ENCODE data around the gene LCA5. TPM values are rescaled to one million over a fixed set of nuclear protein-coding genes. Genes with fewer than 3 reads are reported as not detected.

The LCA5 gene
- total RNA-seq, 4 donors from 2014 or later = 0.37 to 2.2 (median 1.6) TPM; not detected in 1

- TF ChIP-seq EP300 (IDR thresholded peaks at IDR 0.05; ENCODE audit: low read depth) (no peak), POLR2A (IDR thresholded peaks at IDR 0.05) (no peak), CTCF (IDR thresholded peaks at IDR 0.05) (no peak), POLR2AphosphoS5 (IDR thresholded peaks at IDR 0.05) (no peak)
- in situ Hi-C loops (cut with MboI; ENCODE audit: low pct_ligation_motif_present in 1 of 4, low pct_unique_long_range_greater_than_20kb in 1 of 4, low sequenced_read_pairs in 3 of 4) (no loop called here), intact Hi-C loops (cut with DNase I; ENCODE audit: low total_unique reads) (no loop called here)
- Histone ChIP-seq H3K4me3 (peak overlapping the region in 2 of 4 donors; percentile 8 to 10), H3K36me3 (no peaks in the 10 kb centered on the region), H3K9me3 (no peaks in the 10 kb centered on the region), H3K4me1 (peaks cover 8 to 28% (median 13%) of the 10 kb centered on the region in 4 donors), H3K27ac (peak overlapping the region; percentile 54 to 78 (median 68)), H3K27me3 (no peaks in the 10 kb centered on the region)
- no peak for DNase-seq
- WGBS, 2 donors (ENCODE audit: low coverage in 1 of 2) = 59 to 62% methylated on average over 2 of the region's 2 CpGs
Measured at GRCh38 chr6:79544299-79544927, 7.2 kb upstream of the LCA5 start.

- no peak for DNase-seq
- Histone ChIP-seq H3K4me3 (no peak overlapping the region), H3K36me3 (no peaks in the 10 kb centered on the region), H3K4me1 (peaks cover 8 to 28% (median 13%) of the 10 kb centered on the region in 4 donors), H3K27me3 (no peaks in the 10 kb centered on the region), H3K27ac (peak overlapping the region; percentile 54 to 78 (median 68)), H3K9me3 (no peaks in the 10 kb centered on the region)
- intact Hi-C loops (cut with DNase I; ENCODE audit: low total_unique reads) = no loop called here
- 88 to 100% methylated on average over 1 of the region's 1 CpG for WGBS, 2 donors (ENCODE audit: low coverage in 1 of 2)
- no peak for TF ChIP-seq EP300 (IDR thresholded peaks at IDR 0.05; ENCODE audit: low read depth)
- in situ Hi-C loops (cut with MboI; ENCODE audit: low pct_ligation_motif_present in 1 of 4, low pct_unique_long_range_greater_than_20kb in 1 of 4, low sequenced_read_pairs in 3 of 4) = no loop called here
Measured at GRCh38 chr6:79543886-79544285, 6.7 kb upstream of the LCA5 start.

GRCh38 chr6:79543411-79543810 lies 6.2 kb upstream of the LCA5 start:
- intact Hi-C loops (cut with DNase I; ENCODE audit: low total_unique reads) = no loop called here
- no peaks in the 10 kb centered on the region for H3K9me3 ChIP-seq
- H3K27me3 ChIP-seq = no peaks in the 10 kb centered on the region
- peaks cover 8 to 28% (median 13%) of the 10 kb centered on the region in 4 donors for H3K4me1 ChIP-seq
- in situ Hi-C loops (cut with MboI; ENCODE audit: low pct_ligation_motif_present in 1 of 4, low pct_unique_long_range_greater_than_20kb in 1 of 4, low sequenced_read_pairs in 3 of 4) = no loop called here
- TF ChIP-seq EP300 (IDR thresholded peaks at IDR 0.05; ENCODE audit: low read depth) (no peak), POLR2A (IDR thresholded peaks at IDR 0.05) (no peak), POLR2AphosphoS5 (IDR thresholded peaks at IDR 0.05) (no peak), CTCF (IDR thresholded peaks at IDR 0.05) (no peak)
- peak overlapping the region in 3 of 4 donors; percentile 54 to 78 (median 59) for H3K27ac ChIP-seq
- no peak for DNase-seq
- WGBS, 2 donors (ENCODE audit: low coverage in 1 of 2) = 85 to 100% methylated on average over 1 of the region's 1 CpG
- no peak overlapping the region for H3K4me3 ChIP-seq
- H3K36me3 ChIP-seq = no peaks in the 10 kb centered on the region

- DNase-seq = no peak
- Histone ChIP-seq H3K36me3 (no peaks in the 10 kb centered on the region), H3K4me3 (peak overlapping the region in 3 of 4 donors; percentile 69 to 84 (median 83)), H3K27me3 (no peaks in the 10 kb centered on the region), H3K4me1 (peaks cover 0 to 8% (median 5%) of the 10 kb centered on the region in 4 donors), H3K27ac (peak overlapping the region; percentile 87 to 93 (median 90)), H3K9me3 (no peaks in the 10 kb centered on the region)
- WGBS, 2 donors (ENCODE audit: low coverage in 1 of 2) = 30 to 64% methylated on average over 14 of the region's 14 CpGs
- TF ChIP-seq POLR2AphosphoS5 (IDR thresholded peaks at IDR 0.05) = no peak
- TF ChIP-seq CTCF (IDR thresholded peaks at IDR 0.05) = no peak
- in situ Hi-C loops (cut with MboI; ENCODE audit: low pct_ligation_motif_present in 1 of 4, low pct_unique_long_range_greater_than_20kb in 1 of 4, low sequenced_read_pairs in 3 of 4) (no loop called here), intact Hi-C loops (cut with DNase I; ENCODE audit: low total_unique reads) (no loop called here)
Measured at GRCh38 chr6:79538106-79538971, 1.1 kb upstream of the LCA5 start.
